Activated naive CD8-positive, alpha-beta T cell treated with anti-CD3 and anti-CD28 coated beads, Interleukin-2, amount 10 ng/mL, durations not matched to agents 7 days and 5 days (primary cell): ENCODE results near the gene SLC25A42. TPM values are rescaled to one million over a fixed set of nuclear protein-coding genes. Genes with fewer than 3 reads are reported as not detected.

Source experiments
- ATAC-seq: fragments of 150-1000 bp; cut with Tn5 transposase; one replicate; pipeline ENCODE4 v1.10.0; 2021; ENCODE audit warnings: low read depth, moderate library complexity
- POLR2A ChIA-PET: fragments of 350-600 bp; sonication (Branson Sonifier 250); formaldehyde crosslinking; loops from one replicate; lab custom pipeline; 2021; ENCODE audit warnings: antibody characterized with exemption; lab: Charles Lee
- DNase-seq: peaks from one replicate; pipeline ENCODE4 v3.0.0; 2021
- H3K27ac Mint-ChIP-seq: one replicate; pipeline ENCODE4 v1.8.0; 2022; ENCODE audit warnings: mild to moderate bottlenecking, mixed read lengths
- H3K27me3 Mint-ChIP-seq: one replicate; pipeline ENCODE4 v1.8.0; 2022; ENCODE audit warnings: mild to moderate bottlenecking, moderate library complexity, mixed read lengths
- H3K36me3 Mint-ChIP-seq: one replicate; pipeline ENCODE4 v1.8.0; 2021; ENCODE audit warnings: mild to moderate bottlenecking, mixed read lengths
- H3K4me1 Mint-ChIP-seq: one replicate; pipeline ENCODE4 v1.8.0; 2021; ENCODE audit warnings: mixed read lengths
- H3K4me3 Mint-ChIP-seq: one replicate; pipeline ENCODE4 v1.8.0; 2022; ENCODE audit warnings: mild to moderate bottlenecking, moderate library complexity, mixed read lengths
- H3K9me3 Mint-ChIP-seq: one replicate; pipeline ENCODE4 v1.8.0; 2021; ENCODE audit warnings: mixed read lengths
- total RNA-seq, 2 experiments: library from RNA; stranded (reverse); gene quantifications; one replicate each; pipeline ENCODE4 v1.2.3, GENCODE V29; 2021

The SLC25A42 gene
- total RNA-seq, 2 experiments from 2014 or later, result 20.4 to 22.0 TPM

DNA sequence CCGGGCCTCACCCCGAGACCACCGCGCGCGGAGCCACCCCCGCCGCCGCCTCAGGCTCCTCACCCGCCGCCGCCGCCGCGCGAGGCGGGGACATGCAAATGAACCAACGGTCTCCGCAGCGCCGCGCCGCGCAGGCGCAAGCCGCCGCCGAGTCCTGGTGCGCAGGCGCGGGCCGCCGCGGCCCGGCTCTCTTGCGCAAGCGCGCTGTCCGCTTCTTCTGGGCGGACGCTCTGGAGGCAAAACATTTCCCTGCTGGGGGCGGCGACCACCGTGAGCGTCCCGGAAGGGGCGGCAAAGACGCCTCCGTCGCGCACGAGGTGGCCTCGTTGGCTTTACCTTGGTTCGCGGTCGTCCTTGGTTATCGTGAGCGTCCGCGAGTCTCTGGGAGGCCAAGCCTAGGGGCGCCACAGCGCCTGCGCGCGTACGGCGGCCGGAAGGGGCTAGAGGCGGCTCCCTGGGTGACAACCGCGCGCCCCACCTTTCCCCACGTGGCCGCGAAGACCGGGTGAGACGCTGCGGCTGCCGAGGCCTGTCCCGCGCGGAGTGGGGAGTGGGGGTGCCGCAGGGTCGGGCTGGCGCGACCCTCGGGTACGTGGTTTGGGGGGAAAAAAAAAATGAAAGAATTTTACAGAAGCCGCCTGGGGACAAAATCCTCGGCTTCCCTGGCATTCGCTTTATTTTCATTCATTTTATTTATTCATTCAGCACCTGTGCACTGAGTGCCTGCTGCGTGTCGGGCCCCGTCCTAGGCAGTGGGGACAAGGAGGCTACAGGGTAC is 30.2 kb upstream of the SLC25A42 start, which contains the start of the genes ARMC6 and SUGP2:
Gene ARMC6 (plus strand): TSS at position 178 of the 778 bp plus-strand sequence. CDS start 607 bp downstream, outside the sequence.
Gene SUGP2 (minus strand): TSS at position 92 of the 778 bp plus-strand sequence. CDS start 2,446 bp downstream, outside the sequence.
- POLR2A ChIA-PET, result interaction anchor here (1.0 kb wide), 1 partner anchor 10 kb away, joined by 6 read pairs; no protein-coding TSS in a partner anchor

DNA sequence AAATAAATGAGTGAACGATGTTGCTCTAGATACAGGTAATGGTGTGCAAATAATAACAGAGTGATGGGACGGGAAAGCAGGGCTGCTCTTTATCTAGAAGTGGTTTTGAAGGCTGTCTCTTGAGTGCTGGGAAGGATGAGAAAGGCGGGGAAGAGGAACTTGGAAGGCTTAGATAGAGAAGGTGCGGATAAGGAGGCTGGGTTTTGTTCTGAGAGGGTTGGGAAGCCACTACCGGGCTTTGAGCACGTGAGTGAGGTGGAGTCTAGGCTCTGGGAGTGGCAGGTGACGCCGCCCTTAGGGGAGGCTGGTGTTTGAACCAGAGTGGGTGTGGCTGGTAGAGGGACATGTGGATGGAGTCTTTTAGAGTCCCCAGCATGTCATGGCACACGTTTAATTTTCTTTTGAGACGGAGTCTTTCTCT is 29.6 kb upstream of the SLC25A42 start:
- peaks cover 21% of the 10 kb centered on the region for H3K36me3 Mint-ChIP-seq
- ATAC-seq, result peak; percentile 53
- H3K27ac Mint-ChIP-seq, result peak overlapping the region; percentile 91
- POLR2A ChIA-PET, result no interaction called here
- peak; percentile 71 for DNase-seq
- no peaks in the 10 kb centered on the region for H3K9me3 Mint-ChIP-seq
- peaks cover 30% of the 10 kb centered on the region for H3K4me1 Mint-ChIP-seq
- H3K4me3 Mint-ChIP-seq, result peak overlapping the region; percentile 87
- H3K27me3 Mint-ChIP-seq, result no peaks in the 10 kb centered on the region

More for the DNA sequence above, 30.2 kb upstream of the SLC25A42 start, which contains the start of the genes ARMC6 and SUGP2:
- H3K36me3 Mint-ChIP-seq, result peaks cover 17% of the 10 kb centered on the region
- DNase-seq (peak; percentile 95), ATAC-seq (peak; percentile 76)
- no peaks in the 10 kb centered on the region for H3K9me3 Mint-ChIP-seq
- peak within 1 kb of the TSS; percentile 97 for H3K4me3 Mint-ChIP-seq
- H3K27ac Mint-ChIP-seq, result peak within 1 kb of the TSS; percentile 98
- peaks cover 29% of the 10 kb centered on the region for H3K4me1 Mint-ChIP-seq
- H3K27me3 Mint-ChIP-seq, result no peaks in the 10 kb centered on the region

DNA sequence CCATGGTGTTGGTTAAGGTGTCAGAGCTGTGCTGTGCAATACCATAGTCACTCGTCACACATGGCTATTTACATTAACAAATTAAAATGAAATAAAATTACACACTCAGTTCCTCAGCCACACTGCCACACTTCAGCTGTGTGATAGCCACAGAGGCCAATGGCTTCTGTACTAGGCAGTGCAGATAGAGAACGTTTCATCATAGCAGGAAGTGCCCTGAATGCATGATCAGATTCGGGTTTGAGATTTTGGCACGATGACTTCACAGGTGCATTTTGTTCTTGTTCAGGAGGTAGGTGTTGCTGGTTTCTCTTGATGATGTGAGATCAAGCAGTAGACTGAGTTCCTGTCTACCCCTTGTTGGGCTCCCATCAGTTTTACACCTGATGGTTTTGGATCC is 23.9 kb upstream of the SLC25A42 start:
- peak; percentile 79 for ATAC-seq
- Mint-ChIP-seq H3K27me3 (no peaks in the 10 kb centered on the region), H3K4me1 (peaks cover 21% of the 10 kb centered on the region), H3K4me3 (no peak overlapping the region), H3K27ac (peak overlapping the region; percentile 33), H3K36me3 (peaks cover 17% of the 10 kb centered on the region), H3K9me3 (no peaks in the 10 kb centered on the region)
- POLR2A ChIA-PET, result no interaction called here
- DNase-seq, result no peak

DNA sequence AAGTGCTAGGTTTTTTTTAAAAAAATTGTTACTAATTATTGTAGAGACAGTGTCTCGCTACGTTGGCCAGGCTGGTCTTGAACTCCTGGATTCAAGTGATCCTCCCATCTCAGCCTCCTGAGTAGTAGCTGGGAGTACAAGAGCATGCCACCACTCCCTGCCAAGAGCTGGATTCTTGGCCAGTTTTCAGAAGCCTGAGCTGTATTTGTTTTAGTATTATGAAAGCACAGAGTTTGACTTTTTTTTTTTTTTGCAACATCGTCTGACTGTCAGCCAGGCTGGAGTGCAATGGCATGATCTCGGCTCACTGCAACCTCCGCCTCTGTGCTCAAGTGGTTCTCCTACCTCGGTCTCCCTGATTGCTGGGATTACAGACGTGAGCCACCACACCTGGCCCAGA is 23.4 kb upstream of the SLC25A42 start:
- H3K4me1 Mint-ChIP-seq, result peaks cover 18% of the 10 kb centered on the region
- H3K4me3 Mint-ChIP-seq, result no peak overlapping the region
- no peaks in the 10 kb centered on the region for H3K9me3 Mint-ChIP-seq
- no peaks in the 10 kb centered on the region for H3K27me3 Mint-ChIP-seq
- H3K27ac Mint-ChIP-seq, result peak overlapping the region; percentile 51
- DNase-seq (no peak), ATAC-seq (no peak)
- H3K36me3 Mint-ChIP-seq, result peaks cover 18% of the 10 kb centered on the region
- POLR2A ChIA-PET, result interaction anchor here (0.7 kb wide), 1 partner anchor 18 kb away, joined by 5 read pairs; no protein-coding TSS in a partner anchor

DNA sequence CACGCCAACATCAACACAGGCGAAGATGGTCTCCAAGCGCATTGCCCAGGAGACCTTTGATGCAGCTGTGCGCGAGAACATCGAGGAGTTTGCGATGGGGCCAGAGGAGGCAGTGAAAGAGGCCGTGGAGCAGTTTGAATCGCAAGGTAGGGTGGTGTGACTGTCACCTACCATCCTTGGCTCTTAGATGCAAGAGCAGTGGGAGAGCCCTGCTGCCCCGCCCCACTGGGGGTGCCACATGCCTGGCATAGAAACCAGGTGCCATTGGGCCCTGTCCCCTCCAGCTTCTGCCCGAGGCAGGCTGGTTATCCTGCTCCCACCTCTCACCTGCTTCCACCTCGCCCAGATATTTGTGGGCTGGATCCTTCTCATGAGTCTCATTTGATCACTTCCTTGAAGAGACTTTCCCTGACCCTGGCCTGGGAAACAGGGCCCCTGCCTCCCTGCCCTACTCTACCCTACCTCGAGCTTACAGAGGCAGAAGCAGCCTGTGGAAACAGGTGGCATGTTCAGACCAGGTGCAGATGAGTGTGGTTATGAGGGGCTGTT is 21.0 kb upstream of the SLC25A42 start:
- H3K27ac Mint-ChIP-seq, result no peak overlapping the region
- POLR2A ChIA-PET, result no interaction called here
- no peaks in the 10 kb centered on the region for H3K9me3 Mint-ChIP-seq

DNA sequence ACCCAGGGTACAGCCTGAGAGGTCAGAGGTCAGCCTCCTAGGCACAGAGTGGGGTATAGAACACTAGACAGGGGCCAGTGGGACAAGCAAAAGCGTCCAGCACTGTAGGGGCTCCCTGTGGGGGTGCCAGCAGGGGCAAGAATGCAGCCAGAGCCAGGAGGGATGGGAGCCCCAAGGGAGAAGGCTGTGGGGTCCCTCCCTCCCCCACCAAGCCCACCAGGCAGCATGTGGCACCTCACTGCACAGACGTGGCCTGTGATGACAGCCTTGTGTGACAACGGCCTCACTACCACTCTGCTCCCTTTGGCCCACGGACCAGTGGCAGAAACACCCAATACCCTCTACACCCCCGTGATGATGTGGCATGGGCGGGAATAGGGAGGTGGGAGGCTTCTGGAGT is 20.3 kb upstream of the SLC25A42 start:
- Mint-ChIP-seq H3K9me3 (no peaks in the 10 kb centered on the region), H3K27ac (no peak overlapping the region), H3K4me3 (no peak overlapping the region), H3K4me1 (peaks cover 15% of the 10 kb centered on the region), H3K27me3 (no peaks in the 10 kb centered on the region), H3K36me3 (peaks cover 7% of the 10 kb centered on the region)
- ATAC-seq (no peak), DNase-seq (no peak)
- POLR2A ChIA-PET, result no interaction called here

More for the DNA sequence above, 21.0 kb upstream of the SLC25A42 start:
- no peak for DNase-seq
- Mint-ChIP-seq H3K36me3 (peaks cover 9% of the 10 kb centered on the region), H3K4me1 (peaks cover 15% of the 10 kb centered on the region), H3K4me3 (no peak overlapping the region), H3K27me3 (no peaks in the 10 kb centered on the region)
- ATAC-seq, result no peak

DNA sequence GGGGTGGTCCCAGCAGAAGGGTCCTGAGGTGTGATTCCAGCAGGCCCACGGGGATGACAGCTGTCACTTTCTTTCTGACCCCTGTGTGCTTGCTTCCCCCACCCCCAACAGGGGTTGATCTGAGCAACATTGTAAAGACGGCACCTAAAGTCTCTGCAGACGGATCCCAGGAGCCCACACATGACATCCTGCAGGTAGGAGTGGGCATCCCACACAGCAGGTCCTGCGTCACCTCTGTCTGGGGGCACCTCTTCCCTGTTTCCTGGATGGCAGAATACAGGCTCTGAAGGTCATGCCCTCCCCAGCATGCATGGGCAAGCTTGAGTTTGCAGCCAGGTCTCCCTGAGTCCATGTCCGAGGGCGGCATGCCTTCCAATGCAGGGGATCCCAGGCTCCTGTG is 19.9 kb upstream of the SLC25A42 start:
- DNase-seq, result no peak
- POLR2A ChIA-PET, result no interaction called here
- Mint-ChIP-seq H3K27me3 (no peaks in the 10 kb centered on the region), H3K4me3 (no peak overlapping the region), H3K36me3 (peaks cover 7% of the 10 kb centered on the region), H3K27ac (no peak overlapping the region), H3K4me1 (peaks cover 15% of the 10 kb centered on the region), H3K9me3 (no peaks in the 10 kb centered on the region)
- no peak for ATAC-seq

DNA sequence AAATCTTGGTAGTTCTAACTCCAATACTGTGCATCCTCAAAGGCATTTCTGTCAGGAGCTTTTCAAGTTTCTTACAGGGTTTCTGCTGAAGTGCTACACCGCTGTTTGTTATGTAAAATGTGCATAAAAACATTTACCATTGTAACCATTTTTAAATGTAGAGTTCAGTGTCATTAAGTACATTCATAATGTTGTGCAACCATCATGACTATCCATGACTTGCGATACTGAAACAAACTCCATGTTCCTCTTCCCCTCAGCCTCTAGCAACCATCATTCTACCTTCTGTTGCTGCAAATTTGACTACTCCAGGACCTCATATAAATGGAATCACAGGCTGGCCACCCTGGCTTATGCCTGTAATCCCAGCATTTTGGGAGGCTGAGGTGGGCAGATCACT is 14.4 kb upstream of the SLC25A42 start:
- ATAC-seq, result no peak
- no peaks in the 10 kb centered on the region for H3K27me3 Mint-ChIP-seq
- no peak for DNase-seq
- no peaks in the 10 kb centered on the region for H3K9me3 Mint-ChIP-seq
- H3K4me1 Mint-ChIP-seq, result no peaks in the 10 kb centered on the region
- no peak overlapping the region for H3K27ac Mint-ChIP-seq
- POLR2A ChIA-PET, result no interaction called here
- H3K36me3 Mint-ChIP-seq, result peaks cover 7% of the 10 kb centered on the region
- H3K4me3 Mint-ChIP-seq, result no peak overlapping the region

DNA sequence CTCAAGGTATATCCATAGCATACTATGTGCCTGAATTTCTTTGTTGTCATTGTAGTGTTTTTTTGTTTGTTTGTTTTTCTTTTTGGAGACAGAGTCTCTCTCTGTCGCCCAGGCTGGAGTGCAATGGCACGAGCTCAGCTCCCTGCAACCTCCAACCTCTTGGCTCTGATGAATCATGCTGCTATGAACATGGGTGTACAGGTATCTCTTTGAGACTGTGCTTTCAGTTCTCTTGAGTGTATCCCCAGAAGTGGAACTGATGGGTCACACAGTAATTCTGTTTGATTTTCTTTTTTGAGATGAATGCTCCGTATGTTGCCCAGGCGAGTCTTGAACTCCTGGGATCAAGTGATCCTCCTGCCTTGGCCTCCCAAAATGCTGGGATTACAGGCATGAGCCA is 13.7 kb upstream of the SLC25A42 start:
- POLR2A ChIA-PET, result no interaction called here
- no peak overlapping the region for H3K4me3 Mint-ChIP-seq
- H3K4me1 Mint-ChIP-seq, result no peaks in the 10 kb centered on the region
- no peak overlapping the region for H3K27ac Mint-ChIP-seq
- ATAC-seq (no peak), DNase-seq (no peak)
- peaks cover 7% of the 10 kb centered on the region for H3K36me3 Mint-ChIP-seq
- no peaks in the 10 kb centered on the region for H3K27me3 Mint-ChIP-seq
- H3K9me3 Mint-ChIP-seq, result no peaks in the 10 kb centered on the region

DNA sequence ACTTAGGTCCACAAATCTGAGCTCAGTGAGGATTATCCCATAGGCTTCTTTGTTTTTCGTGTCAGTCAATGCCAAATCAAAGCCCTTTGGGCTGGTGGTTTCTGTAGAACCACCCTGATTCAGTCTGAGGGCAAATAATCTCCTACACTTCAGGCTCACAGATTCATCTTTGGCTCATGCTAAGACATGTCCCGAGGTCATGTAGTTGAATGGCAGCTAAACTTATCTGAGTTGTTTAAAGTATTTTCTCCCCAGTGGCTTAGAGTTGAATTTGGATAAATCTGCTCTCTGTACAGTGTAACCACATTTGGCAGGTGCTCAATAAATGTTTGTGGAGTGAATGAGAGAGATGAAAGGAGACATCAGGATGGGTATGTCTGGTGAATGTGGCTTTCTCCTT is 13.1 kb upstream of the SLC25A42 start:
- ATAC-seq (no peak), DNase-seq (no peak)
- POLR2A ChIA-PET, result no interaction called here
- no peaks in the 10 kb centered on the region for H3K4me1 Mint-ChIP-seq
- peaks cover 6% of the 10 kb centered on the region for H3K36me3 Mint-ChIP-seq
- no peak overlapping the region for H3K4me3 Mint-ChIP-seq
- H3K27me3 Mint-ChIP-seq, result no peaks in the 10 kb centered on the region
- H3K27ac Mint-ChIP-seq, result no peak overlapping the region
- H3K9me3 Mint-ChIP-seq, result no peaks in the 10 kb centered on the region

DNA sequence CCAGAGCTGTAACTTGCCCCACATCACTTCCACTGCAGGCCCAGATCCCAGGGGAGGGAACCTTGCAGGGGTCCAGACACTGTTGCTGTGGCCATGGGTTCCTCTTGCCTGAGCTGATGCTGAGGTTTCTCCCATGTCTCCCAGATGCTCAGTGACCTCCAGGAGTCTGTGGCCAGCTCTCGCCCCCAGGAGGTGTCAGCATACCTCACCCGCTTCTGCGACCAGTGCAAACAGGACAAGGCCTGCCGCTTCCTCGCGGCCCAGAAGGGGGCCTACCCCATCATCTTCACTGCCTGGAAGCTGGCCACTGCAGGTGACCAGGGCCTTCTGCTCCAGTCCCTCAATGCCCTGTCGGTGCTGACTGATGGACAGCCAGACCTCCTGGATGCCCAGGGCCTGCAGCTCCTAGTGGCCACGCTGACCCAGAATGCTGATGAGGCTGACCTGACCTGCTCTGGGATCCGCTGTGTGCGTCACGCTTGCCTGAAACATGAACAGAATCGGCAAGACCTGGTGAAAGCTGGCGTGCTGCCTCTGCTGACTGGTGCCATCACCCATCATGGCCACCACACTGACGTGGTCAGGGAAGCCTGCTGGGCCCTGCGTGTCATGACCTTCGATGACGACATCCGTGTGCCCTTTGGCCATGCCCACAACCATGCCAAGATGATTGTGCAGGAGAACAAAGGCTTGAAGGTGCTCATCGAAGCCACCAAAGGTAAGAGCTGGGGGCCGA is 12.1 kb upstream of the SLC25A42 start:
- POLR2A ChIA-PET, result no interaction called here
- no peak overlapping the region for H3K4me3 Mint-ChIP-seq
- H3K9me3 Mint-ChIP-seq, result no peaks in the 10 kb centered on the region
- H3K27ac Mint-ChIP-seq, result no peak overlapping the region
- no peaks in the 10 kb centered on the region for H3K4me1 Mint-ChIP-seq
- H3K27me3 Mint-ChIP-seq, result no peaks in the 10 kb centered on the region
- peaks cover 6% of the 10 kb centered on the region for H3K36me3 Mint-ChIP-seq
- DNase-seq (no peak), ATAC-seq (no peak)

DNA sequence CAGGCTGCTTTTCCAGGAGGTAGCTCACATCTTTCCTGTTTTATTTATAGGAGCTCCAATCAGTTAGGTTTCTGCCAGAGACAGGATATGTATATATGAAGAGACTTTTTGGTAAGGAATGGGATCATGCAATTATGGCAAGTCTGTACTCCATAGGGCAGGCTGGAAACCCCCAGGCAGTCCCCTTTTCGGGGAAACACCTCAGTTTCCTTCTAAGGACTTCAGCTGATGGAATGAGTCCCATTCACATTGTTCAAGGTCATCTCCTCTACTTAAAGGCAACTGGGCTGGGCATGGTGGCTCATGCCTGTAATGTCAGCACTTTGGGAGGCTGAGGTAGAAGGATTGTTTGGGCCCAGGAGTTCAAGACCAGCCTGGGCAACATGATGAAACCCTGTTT is 10.9 kb upstream of the SLC25A42 start:
- Mint-ChIP-seq H3K27ac (no peak overlapping the region), H3K4me3 (no peak overlapping the region), H3K36me3 (peaks cover 6% of the 10 kb centered on the region), H3K4me1 (no peaks in the 10 kb centered on the region), H3K27me3 (no peaks in the 10 kb centered on the region), H3K9me3 (no peaks in the 10 kb centered on the region)
- POLR2A ChIA-PET, result no interaction called here
- no peak for DNase-seq
- no peak for ATAC-seq

DNA sequence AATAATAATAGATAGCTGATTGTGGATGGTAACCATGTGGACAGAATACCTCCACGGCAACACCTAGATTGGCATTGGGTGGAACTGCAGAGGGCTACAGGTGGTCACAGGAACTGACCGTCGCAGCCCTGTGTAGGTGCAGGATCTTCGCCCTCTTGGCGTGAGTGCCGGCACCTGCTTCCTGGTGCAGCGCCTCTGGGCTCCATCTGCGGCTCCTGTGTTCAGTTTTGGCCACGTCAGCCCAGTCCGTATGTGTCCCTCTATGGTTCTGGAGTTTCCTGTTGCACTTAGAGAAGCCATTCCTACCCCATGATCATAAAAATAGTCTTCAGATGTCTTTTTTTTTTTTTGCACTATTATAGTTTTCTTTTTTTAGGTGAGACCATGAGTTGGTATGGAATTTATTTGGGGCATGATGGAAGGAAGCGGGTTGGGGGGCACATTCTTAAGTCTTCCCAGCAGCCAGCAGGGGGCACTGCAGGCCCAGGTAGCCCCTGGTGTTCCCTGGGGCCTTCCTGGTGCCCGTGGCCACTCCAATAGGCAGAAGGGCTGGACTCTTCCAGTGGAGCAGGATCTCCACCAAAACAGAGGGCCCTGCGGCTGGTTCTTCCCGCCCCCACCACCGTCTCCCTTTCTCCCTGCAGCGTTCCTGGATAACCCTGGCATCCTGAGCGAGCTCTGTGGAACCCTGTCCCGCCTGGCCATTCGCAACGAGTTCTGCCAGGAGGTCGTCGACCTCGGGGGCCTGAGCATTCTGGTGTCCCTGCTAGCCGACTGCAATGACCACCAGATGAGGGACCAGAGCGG is 10.1 kb upstream of the SLC25A42 start:
- Mint-ChIP-seq H3K27ac (no peak overlapping the region), H3K36me3 (peaks cover 6% of the 10 kb centered on the region), H3K4me3 (no peak overlapping the region), H3K4me1 (no peaks in the 10 kb centered on the region), H3K9me3 (no peaks in the 10 kb centered on the region), H3K27me3 (no peaks in the 10 kb centered on the region)
- ATAC-seq (peak; percentile 64), DNase-seq (peak; percentile 76)
- POLR2A ChIA-PET, result no interaction called here
